HG02840 (cell line): ENCODE results near the gene FBN2.

Experiments
- ATAC-seq: cut with Tn5 transposase; IDR thresholded peaks from one replicate; pipeline ENCODE4 v1.9.1; 2021; ENCODE audit warnings: mild to moderate bottlenecking, moderate library complexity, moderate number of reproducible peaks; ENCODE audit not compliant: unreplicated experiment, low FRiP score

The FBN2 gene

GRCh38 chr5:128538000-128538249 is at the start of gene FBN2:
FBN2 (minus strand) TSS chr5:128538245; CDS start chr5:128537603, 642 bp downstream.
- ATAC-seq: no peak

DNA sequence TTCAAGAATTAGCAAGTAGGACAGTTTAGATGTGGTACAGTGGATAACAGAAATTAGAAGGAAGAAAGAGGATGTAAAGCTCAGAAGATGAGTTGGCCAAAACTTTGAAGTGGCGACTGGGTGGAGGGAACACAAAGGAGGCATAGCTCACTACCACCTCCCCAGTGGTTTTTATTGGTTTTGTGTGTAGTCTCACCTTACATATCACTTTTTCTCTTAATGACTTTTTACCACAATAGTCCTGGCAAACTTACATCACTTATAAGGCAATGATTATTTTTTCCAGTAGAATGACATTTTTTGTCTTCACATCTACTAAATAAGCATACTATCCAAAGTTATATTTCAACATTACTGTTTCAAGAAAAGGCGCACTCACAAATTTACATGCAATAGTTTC is 49.2 kb upstream of the FBN2 start:
- no peak for ATAC-seq

DNA sequence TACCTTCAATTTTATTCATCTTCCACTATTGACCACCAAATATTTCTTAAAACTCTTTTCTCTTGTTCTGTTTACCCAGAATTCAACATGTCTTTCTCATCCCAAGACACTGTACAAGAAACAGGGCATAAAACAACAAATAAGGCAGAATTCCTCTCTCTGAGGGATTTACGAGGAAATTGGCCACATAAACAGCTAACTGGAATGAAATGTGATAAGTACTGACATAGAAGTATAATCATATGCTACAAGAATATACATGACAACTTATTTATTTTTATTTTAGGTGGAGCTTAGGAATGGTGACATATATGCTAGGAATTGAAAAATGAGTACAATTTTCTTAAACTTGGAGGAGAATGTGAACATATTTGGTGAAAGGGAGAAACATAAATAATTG is 48.8 kb upstream of the FBN2 start:
- ATAC-seq: no peak

DNA sequence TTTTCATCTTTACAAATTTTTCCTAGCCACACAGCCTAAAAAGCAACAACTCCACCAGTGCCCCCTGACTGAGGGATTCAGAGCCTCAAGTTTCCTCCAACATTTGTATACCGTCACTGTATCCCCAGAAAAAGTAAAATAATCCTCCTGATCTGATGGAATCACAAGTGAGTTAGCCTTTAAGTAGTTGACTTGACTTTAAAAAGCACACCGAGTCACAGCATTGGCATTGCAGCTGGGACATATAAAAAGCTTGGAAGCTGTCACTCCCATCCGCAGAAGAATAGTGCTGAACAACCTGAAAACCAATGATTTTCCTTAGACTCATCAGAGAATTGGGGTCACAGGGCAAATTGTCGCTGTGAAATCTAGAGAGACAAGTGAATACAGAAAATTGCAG is 41.6 kb upstream of the FBN2 start:
- ATAC-seq: no peak

GRCh38 chr5:128579093-128579492 is 41.0 kb upstream of the FBN2 start:
- no peak for ATAC-seq

- ATAC-seq: no peak
Measured at GRCh38 chr5:128574041-128574440, 36.0 kb upstream of the FBN2 start.

DNA sequence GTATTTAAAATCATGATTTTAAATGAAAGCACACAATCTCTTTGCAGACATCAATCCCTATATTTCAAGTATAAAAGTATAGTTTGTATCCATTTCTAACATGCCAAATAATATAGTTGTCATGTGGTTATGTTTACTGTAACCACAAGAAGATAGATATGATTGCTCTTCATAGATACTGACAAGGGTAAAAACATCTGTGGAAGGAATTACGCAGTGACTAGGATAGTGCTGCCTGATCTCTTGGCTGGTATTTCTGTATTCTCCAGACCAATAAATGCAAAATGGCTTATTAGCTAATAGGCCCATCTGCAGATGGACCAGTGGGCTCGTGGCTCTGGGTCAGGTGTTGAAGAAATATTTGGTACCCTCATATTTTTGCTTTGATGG is 34.9 kb upstream of the FBN2 start:
- ATAC-seq: no peak

DNA sequence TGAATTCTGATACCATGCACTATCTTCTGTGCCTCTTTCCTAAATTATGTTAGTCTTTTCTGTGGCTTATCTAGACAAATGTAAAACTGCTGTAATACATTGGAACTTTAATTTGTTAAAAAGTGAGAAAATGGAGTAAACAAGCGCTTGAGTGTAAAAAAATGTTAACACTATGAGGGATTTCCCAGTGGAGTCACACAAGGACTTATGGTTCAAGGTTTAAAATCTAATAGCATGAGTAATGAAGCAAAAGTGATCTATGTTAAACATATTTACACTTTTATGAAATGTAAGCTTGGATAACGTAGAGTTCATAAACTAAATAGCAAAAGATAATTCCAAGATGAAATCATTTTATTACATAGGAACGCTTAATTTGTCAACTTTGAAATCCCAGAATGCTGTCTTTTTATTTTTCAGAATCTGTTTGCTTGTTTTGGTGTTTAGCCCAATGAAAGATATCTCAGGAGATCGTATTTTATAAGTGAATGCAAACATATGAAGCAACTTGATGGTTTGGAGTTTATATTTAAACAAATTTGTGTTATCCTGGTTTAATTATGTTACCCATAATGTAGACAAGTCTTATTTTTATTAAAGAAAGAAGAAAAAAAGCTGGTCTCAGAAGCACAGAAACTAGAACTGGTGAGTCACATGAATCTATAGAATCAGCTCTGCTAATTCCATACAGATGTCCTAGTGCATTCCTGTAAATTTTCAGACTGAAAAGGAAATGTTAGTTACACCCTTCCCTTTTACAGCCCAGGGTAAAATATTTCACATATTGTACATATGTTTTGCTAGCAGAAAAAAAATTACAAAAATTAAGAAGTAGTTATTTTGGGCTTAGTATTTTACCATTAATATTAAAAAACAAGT is 34.2 kb upstream of the FBN2 start:
- no peak for ATAC-seq

DNA sequence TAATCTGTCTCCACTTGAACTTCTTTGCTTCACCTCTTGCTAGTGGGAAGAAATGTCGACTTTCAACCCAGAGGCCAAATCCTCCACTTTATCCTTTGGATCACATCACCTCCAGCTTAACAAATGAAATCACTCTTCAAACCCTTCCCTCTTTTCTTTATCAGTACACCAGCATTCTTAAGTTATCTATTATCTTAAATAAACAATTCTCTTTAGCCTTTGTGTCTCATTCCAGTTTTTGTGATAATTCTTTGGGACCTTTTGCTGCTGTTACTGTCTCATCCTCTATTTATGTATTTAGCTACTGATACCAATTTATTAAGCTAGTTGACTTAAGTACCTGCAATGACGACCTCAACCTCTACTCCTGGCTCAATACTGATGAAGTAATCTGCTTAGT is 28.1 kb upstream of the FBN2 start:
- no peak for ATAC-seq

DNA sequence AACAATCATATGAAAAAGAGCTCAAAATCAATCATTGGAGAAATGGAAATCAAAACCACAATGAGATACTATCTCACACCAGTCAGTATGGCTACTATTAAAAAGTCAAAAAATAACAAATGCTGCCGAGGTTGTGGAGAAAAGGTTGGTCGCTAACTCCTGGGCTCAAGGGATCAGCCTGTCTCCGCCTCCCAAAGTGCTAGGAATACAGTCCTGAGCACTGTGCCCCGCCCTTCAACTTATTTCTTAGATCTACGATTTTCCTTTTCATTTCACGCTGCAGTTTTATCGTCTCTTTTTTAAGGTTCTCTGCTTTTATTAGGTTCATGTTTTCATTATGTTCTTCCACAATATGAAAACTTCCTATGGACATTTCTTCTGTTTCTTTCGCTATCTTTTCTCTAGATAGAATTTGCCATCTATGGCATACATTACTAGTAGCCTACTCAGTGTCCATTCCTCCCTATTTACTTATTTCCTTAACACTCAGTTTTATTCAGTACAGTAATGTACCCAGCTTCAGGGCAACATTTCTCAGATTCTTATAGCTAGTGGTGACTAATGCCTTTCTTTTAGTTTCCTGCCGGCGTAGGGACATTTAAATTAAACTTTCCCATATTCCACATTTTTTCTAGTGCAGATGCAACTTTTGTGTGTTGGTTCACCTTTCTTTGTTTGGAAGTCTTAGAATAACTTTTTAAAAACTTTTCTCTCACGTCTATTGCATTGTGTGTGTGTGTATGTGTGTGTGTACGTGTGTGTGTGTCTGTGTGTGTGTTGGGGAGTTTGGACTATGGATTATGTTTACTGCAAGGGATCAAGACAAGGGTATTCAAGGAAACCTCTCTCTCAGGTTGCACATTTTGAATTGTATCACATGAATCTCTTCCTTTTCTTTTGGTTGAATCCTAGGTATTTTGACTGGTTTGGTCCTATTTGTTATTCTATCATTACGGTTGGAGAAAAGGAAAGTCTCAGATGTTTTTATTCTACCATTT is 21.6 kb upstream of the FBN2 start:
- no peak for ATAC-seq

- no peak for ATAC-seq
Measured at GRCh38 chr5:128553747-128554146, 15.7 kb upstream of the FBN2 start.

- no peak for ATAC-seq
Measured at GRCh38 chr5:128551476-128551875, 13.4 kb upstream of the FBN2 start.

GRCh38 chr5:128549496-128549895 is 11.5 kb upstream of the FBN2 start:
- no peak for ATAC-seq

GRCh38 chr5:128546658-128547281 is 8.7 kb upstream of the FBN2 start:
- no peak for ATAC-seq

DNA sequence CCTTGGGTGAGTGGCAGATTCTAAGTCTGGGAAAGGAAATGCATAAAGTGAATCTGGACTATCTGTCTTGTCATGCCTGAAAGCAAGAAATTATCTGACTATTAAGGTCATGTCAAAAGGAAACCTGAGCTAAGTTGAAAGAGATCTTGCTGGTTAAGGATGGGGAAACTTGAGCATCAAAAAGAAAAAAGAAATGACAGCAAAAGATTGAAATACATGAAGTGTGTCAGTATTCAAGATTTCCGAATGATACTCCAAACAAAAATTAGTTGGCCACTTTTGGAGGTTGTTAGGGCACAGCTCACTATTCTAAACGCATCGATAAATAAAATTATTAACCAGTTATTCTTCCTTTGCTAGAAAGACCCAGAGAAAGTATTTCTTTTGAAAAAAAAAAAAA is 3.3 kb upstream of the FBN2 start:
- ATAC-seq: no peak

GRCh38 chr5:128539038-128539429 is 989 bp upstream of the FBN2 start:
- ATAC-seq: no peak

DNA sequence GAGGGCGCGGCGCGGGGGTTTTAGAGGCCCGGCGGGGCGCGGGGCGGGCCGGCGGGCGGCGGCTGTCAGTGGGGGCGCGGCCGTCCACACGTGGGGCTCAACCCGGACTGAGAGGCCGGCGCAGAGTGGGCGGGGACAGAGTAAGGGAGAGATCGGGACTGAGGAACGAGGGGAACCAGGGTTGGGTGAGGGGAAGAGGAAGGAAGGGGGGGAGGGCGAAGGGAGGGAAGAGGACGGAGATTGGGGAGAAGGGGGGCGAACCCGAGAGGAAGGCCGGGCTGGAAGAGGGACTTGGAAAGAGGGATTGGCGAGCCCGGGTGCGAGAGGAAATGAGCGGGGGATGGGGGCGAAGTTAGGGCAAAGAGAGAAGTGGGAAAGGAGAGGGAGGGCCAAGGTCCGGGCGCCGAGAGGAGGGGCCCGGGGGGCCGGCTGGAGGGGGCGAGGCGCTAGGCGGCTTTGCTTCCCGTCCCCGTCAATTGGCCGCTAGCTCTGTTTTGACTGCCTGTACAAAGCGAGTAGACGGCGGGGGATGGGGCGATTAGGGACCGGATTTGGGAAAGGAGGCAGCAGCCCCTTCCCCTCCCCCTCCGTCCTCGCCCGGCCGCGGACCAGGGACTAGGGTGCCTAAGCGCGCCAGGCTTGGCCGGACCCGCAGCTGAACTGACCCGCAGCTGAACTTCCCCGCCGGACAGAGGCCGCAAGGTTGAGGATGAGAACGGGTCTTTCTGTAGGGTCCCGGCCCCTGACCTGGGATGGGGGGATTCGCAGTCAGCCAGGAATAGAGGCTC is 399 bp upstream of the FBN2 start:
- no peak for ATAC-seq

DNA sequence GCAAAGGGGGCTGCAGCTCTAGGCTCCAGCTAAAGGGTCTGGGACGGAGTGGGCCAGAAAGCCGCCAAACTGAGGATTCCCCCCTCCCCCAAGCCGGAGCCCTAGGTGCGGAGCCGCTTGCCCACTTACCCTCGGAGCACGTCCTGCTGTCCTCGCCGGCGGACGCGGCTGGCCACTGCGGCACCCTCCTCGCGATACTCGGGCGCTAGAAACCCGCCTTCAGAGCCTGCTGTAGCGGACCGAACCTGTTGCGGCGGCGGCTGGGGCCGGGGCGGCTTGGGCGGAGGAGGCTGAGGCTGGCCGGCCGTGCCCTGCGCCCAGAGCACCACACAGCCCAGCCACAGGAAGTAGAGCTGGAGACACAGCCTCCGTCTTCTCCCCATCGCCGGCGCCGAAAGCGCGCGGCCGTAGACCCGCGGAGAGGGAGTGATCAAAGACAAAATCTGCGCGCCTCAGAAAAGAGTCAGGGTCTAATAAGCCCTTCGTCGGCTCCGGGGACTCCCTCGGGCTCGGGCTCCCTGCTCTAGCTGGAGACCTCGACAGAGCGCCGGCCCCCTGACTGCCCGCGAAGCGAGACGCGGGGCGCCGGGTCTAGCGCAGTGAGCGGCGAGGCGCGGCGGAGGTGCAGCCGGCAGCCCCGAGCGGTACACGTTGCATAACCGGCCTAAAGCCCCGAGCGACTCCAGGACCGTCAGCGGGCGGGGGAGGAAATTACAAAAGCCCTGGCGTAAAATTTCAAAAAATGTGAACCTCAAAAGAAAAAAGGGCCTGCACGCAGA is 635 bp downstream of the FBN2 start:
- peak; percentile 47 for ATAC-seq
